ENCODE data around the gene AGK.
"Not testable (repeated sequence)": the region's sequence is repeated elsewhere in the genome, so short reads cannot be mapped to it uniquely, and the experiment has no call there.

Gene AGK

DNA sequence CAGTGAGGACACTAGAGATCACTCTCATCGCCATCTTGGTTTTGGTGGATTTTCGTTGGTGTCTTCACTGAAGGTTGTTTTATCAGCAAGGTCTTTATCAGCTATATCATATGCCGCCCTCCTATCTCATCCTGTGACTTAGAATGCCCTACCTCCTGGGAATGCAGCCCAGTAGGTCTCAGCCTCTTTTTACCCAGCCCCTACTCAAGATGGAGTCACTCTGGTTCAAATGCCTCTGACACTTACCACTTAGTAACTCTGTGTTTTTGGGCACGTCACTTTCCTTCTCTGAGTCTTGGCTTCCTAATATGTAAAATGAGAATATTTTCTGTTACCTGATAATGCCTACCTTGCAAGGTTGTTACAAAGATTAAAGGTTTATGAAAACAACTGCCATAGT lies 37.7 kb downstream of the AGK start:
- no peak for FAIRE-seq

DNA sequence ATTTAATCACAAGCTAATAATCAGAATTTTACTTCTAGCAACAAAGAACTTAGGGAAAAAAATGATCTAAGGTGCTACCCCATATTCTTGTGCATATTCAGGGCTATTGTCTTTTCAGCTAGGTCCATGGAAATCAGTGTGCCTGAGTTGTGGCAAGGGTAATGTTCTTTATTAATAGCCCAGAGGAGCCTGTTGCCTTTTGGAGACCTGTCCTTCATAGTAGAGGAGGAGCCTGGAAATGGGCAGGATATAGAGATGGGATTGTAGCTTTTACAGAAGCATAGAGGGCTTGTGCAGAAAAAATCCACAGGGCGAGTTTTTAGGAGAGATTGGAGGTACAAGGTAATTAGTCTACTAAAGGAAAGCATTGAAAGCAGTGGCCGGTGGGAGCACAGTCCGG lies 38.9 kb downstream of the AGK start:
- no peak for FAIRE-seq

GRCh38 chr7:141590666-141591065 lies 39.5 kb downstream of the AGK start:
- FAIRE-seq, result no peak

DNA sequence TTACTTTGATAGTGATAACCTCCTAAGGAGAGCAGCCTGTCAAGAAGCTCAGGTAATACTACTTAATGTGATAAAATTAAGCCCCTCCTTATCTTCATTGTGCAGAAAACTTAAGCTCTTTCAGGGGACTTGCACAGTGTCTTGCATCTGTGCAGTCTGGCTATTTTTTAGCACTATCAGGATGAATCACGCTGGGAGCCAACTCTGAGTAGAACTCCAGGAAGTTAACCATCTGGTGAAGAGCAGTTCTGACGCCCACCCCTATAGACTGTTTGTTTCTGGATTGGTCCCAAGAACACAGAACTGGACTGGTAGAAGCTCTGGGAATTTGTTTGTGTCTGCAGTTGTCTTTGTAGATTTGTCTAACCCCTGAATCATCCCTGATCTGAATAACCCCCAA lies 41.9 kb downstream of the AGK start:
- no peak for FAIRE-seq

- no peak for FAIRE-seq
These were observed 46.8 kb downstream of the AGK start for GRCh38 chr7:141597966-141598365.

DNA sequence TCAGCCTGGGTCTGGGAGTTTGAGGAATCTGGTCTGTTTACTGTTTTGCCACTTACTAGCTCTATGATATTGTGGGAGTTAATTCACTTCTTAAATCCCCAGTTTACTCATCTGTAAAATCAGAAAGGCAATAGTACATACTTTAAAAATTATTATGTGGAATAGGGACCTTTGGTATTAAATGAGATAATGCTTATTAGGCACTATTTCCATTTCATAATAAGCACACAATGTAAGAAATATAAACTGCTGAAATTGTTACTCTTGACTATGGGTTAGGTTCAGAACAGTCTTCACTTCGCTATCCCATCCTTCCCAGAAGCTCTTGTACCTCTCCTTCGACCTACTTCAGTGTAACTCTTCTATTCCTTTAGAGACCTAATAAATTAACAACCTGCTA lies 47.2 kb downstream of the AGK start:
- FAIRE-seq, result no peak

- no peak for FAIRE-seq
These were observed 49.2 kb downstream of the AGK start for GRCh38 chr7:141600168-141601006.

- no peak for FAIRE-seq
These were observed 58.4 kb downstream of the AGK start for GRCh38 chr7:141609576-141609975.

DNA sequence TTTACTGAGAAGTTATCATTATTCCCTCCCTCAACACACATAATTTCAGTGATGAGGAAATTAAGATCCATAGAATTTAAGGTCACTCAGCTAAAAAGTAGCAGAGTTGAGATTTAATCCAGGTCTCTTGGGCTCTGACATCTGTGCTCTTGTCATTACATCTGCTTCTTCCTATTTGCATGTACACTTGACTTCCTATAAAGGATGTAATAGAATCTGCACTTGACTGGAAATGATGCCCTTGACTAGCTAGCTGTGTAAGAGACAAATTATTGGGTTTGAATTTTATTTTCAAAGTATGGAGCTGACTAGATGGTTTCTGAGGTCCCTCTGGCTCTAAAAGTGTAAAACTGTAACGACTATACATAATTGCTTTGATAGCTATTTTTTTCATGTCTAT lies 59.5 kb downstream of the AGK start:
- no peak for FAIRE-seq

DNA sequence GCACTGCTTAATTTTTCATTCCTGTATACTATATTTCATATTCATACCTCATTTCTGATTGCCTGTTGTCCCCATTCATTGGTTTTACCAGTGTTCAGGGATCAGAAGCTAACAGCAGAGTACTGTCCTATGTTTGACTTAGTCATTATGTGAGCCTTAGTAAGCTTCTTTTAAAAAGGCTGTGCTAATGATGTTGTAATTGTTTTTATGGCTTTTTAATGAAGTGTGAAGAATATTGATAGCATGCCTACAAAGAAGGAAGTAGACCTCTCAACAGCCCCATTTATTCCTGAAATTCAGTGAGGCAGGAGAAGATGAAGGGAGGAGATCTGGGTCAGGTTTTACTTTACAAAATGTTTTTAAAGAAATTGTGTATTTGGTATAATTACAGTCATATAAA lies 61.7 kb downstream of the AGK start:
- no peak for FAIRE-seq

DNA sequence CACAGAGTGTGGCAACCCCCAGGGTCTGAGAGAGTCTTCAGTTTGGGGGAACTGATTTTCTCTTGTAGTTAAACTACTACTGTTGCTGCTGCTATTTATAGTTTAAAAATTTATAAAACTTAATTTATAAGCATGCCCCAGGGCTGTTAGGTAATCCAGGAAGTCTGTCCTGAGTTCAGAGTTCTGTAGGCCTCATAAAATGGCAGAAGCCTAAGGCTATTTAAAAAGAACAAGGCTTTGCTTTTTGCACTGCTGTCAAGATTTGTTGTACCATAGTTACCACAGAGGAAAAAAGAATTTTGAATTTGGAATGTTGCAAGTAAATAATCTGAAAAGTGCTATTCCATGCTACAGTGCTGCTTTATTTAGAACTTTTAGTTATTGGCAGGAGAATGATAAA lies 66.1 kb downstream of the AGK start:
- no peak for FAIRE-seq

DNA sequence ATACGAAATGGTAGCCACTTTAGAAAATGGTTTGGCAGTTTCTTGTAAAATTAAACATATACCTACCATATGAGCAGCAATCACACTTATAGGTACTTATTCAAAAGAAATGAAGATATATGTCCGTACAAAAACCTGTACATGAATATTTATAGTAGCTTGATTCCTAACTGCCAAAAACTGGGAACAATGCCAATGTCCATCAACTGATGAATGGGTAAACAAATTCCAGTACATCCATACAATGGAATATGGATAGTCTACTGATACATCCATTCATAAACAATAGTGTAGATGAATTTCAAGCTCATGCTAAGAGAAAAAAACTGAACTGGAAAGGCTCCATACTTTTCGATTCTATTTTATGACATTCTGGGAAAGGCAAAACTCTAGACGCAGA lies 68.5 kb downstream of the AGK start:
- no peak for FAIRE-seq

DNA sequence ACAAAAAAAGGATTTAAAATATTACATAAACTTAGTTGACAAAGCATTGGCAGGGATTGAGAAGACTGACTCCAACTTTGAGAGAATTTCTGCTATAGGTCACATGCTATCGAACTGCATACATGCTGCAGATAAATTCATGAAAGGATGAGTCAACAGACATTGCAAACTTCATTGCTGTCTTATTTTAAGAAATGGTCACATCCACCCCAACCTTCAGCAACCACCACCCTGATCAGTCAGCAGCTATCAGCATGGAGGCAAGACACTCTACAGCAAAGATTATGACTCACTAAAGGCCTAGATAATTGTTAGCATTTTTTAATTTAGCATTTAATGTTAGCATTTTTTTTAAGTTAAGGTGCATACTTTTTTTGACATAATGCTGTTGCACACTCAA lies 73.6 kb downstream of the AGK start:
- FAIRE-seq, result no peak

DNA sequence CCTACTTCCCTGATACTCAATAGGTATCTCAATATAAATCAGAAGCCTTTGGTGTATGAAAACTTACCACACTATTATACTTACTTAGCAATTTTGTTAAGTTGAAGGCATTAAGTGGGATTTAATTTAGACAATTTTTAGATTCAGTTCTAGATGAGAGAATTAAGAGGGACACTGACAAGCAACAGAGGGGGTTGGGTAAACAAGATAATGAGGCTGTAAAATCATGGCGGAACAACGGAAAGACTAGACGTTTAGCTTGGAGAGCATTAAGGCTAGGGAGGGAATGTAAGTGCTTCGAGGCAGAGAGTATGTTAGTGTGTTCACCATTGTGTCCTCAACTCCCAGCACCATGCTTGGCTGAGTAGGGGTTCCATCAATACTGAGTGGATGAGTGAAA lies 79.4 kb downstream of the AGK start:
- FAIRE-seq, result no peak

- no peak for FAIRE-seq
These were observed 80.3 kb downstream of the AGK start for GRCh38 chr7:141631525-141631924.

DNA sequence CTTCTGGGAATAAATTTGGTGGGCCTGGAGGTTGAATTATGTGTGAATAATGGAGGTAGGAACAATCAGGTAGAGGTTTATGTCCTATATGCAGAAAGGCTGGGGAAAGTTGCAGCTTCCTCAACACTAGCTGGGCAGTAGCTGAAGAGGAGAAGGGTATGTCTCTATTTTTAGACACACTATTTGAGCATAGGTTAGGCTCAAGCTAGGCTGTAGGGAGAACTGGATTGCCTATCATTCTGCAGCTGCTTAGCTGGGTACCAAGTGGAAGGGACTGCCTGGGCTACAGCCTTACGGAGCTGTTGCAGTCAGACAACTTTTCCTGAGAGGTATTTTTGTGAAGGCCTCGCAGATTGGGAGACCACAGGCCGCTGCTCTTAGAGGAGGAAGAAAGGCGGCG lies 82.9 kb downstream of the AGK start:
- FAIRE-seq, result no peak

DNA sequence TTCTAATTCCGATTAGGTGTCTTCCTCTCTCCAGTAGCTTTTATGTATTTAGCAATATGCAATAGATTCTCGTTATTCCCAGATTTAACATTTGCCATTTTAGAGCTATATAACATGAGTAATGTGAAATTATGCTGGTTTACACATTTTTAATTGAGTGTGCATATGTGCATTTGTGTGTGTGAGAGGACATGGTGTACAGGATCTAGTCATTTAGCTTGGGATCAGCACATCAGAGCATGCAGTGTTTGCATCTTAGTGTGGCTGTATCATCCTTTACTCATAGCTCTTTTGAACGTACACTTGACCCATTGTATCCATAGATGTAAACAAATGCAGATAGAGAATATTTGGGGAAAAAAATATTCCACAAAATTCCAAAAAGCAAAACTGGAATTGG lies 84.8 kb downstream of the AGK start:
- FAIRE-seq, result no peak

DNA sequence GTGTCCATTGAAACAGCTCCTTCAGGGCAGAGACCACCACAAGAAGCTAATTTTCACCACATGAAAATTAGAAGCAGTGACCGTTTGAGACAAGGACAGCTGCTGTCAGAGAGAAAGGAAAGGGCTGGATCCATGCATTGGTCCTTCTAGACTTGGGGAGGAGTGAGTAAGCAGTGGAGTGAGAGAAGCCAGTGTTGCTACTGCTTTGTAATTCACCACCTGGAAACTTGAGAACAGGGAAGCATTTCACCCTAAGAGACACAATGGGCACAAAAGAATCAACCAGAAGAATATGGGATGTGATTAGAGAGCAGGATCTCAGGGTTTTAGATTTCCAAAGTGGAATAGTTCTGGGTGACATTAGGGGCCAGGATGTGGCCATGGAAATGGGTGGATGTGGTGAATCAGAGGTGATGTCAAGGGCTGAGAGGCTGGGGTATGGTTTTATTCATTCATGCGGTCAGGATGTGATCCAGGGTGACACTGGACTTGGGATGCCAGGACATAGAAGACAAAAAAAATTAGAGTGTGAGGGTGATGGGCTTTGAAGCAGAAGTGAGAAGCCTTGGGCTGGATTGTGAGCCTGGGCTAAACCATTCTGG lies 89.1 kb downstream of the AGK start:
- FAIRE-seq, result no peak

- no peak for FAIRE-seq
These were observed 90.7 kb downstream of the AGK start for GRCh38 chr7:141641876-141642275.

DNA sequence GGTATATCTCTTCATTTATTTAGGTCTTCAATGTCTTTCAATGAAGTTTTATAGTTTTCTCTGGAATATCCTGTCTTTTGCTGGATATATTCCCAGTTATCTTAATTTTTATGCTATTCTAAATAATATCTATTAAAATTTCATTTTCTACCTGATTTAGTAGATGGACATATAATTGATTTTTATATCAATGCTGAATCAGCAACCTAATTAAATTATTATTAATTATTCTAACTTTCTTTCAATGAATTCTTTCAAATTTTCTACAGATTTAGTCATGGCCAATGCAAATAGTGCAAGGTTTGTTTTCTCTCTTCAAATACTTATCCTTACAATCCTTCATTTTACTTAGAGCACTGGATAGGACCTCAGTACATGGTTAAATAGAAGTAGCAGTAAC lies 94.0 kb downstream of the AGK start:
- no peak for FAIRE-seq

DNA sequence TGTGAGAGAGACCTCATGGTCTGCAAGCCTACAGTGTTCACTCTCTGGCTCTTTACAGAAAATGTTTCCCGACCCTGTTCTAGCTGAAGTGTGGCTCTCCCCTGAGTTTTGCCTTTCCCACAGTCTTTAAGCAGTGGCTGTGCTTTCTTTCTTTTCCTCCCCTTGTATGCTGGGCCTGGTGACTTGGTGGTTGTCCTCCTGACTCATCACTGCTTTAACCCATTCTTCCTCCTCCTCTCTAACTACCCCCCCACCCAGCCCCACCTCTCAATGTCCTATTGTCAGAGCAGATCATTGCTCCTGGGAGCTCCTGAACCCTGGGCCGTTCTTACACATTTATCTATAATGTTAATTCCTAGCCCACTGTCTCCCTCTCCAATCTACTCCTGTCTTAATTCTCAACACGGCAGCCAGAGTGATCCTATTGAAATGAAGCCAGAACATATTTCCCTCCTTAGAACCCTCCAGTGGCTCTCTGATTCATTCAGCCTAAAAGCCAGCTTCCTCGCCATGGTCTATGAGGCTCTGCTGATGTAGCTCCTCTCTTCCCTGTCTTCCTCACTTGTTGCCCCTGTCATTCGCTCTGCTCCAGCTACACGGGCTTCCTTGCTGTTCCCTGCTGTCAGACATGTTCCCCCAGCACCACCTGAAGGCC lies 95.7 kb downstream of the AGK start:
- no peak for FAIRE-seq

- not testable (repeated sequence) for FAIRE-seq
These were observed 96.5 kb downstream of the AGK start for GRCh38 chr7:141647701-141648100.

DNA sequence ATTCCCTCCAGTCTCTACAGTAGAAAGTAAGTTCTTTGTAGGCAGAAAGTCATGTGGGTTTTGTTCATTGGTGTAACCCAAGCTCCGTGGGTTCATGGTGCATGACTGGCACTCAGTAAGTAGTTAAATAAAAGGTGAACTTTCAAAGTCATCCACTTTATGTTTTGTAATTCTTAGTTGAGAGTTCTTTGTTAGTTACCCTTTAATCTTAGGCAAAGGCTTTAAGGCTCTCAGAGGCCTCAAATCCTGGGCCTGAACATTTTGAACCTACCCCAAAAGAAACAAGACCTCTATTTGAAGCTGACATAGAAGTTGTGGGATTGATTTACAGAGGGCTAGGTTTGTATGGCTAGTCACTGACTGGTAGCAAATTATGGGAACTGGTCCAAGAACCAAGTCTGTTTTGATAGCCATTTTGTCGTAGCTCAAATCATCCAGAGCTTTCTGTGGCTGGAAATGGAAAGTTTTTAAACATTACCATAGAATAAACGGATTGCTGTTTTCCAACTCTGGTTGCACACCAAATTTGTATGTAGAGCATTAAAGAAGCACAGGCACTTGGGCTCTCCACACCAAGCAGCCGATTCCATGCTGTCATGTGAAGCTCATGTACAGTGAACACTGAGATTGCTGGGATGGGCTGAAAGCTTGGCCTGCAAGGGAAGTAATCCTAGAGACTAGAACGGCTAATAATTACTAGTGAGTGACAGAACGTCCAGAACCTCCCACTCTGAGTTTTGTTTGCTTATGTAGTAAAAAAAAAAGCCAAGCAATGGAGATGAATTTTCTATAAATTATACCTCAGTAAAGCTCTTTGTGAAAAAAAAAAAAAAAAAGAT lies 97.3 kb downstream of the AGK start:
- FAIRE-seq, result no peak
